ENCODE measurements around the gene METTL23.

Gene METTL23

GRCh38 chr17:76726776-76727718 lies at the start of gene METTL23:
Gene METTL23, plus strand, starts transcription at chr17:76726839. Its CDS starts 2,872 bp downstream, at chr17:76729711.
- DNase-seq (ENCODE audit: low read depth): no peak

GRCh38 chr17:76677406-76677805 lies 49.2 kb upstream of the METTL23 start:
- no peak for DNase-seq (ENCODE audit: low read depth)

- no peak for DNase-seq (ENCODE audit: low read depth)
Measured at GRCh38 chr17:76678330-76678729, 48.3 kb upstream of the METTL23 start.

- no peak for DNase-seq (ENCODE audit: low read depth)
Measured at GRCh38 chr17:76679239-76679638, 47.4 kb upstream of the METTL23 start.

- peak; percentile 33 for DNase-seq (ENCODE audit: low read depth)
Measured at GRCh38 chr17:76681222-76682137, 45.2 kb upstream of the METTL23 start.

GRCh38 chr17:76682296-76682695 lies 44.3 kb upstream of the METTL23 start:
- DNase-seq (ENCODE audit: low read depth): no peak

- DNase-seq (ENCODE audit: low read depth): no peak
Measured at GRCh38 chr17:76683011-76683755, 43.5 kb upstream of the METTL23 start.

- DNase-seq (ENCODE audit: low read depth): no peak
Measured at GRCh38 chr17:76683921-76684745, 42.5 kb upstream of the METTL23 start.

GRCh38 chr17:76684756-76685155 lies 41.9 kb upstream of the METTL23 start:
- DNase-seq (ENCODE audit: low read depth): no peak

- no peak for DNase-seq (ENCODE audit: low read depth)
Measured at GRCh38 chr17:76685366-76685765, 41.3 kb upstream of the METTL23 start.

- no peak for DNase-seq (ENCODE audit: low read depth)
Measured at GRCh38 chr17:76685846-76686245, 40.8 kb upstream of the METTL23 start.

GRCh38 chr17:76686538-76687297 lies 39.9 kb upstream of the METTL23 start:
- DNase-seq (ENCODE audit: low read depth): no peak

GRCh38 chr17:76687298-76688164 lies 39.1 kb upstream of the METTL23 start:
- no peak for DNase-seq (ENCODE audit: low read depth)

- DNase-seq (ENCODE audit: low read depth): no peak
Measured at GRCh38 chr17:76688165-76688622, 38.4 kb upstream of the METTL23 start.

- DNase-seq (ENCODE audit: low read depth): no peak
Measured at GRCh38 chr17:76689859-76690258, 36.8 kb upstream of the METTL23 start.

GRCh38 chr17:76690596-76691280 lies 35.9 kb upstream of the METTL23 start:
- DNase-seq (ENCODE audit: low read depth): no peak

- no peak for DNase-seq (ENCODE audit: low read depth)
Measured at GRCh38 chr17:76691379-76692191, 35.1 kb upstream of the METTL23 start.
